ENCODE data around the gene ICE2. TPM values are rescaled to one million over a fixed set of nuclear protein-coding genes. Genes with fewer than 3 reads are reported as not detected.

Gene ICE2
- total and polyA plus RNA-seq, 2 of the 8 experiments (the other 6 are each of a cell fraction or from before 2014, with no cell fraction given), result 40.0 to 87.3 TPM

DNA sequence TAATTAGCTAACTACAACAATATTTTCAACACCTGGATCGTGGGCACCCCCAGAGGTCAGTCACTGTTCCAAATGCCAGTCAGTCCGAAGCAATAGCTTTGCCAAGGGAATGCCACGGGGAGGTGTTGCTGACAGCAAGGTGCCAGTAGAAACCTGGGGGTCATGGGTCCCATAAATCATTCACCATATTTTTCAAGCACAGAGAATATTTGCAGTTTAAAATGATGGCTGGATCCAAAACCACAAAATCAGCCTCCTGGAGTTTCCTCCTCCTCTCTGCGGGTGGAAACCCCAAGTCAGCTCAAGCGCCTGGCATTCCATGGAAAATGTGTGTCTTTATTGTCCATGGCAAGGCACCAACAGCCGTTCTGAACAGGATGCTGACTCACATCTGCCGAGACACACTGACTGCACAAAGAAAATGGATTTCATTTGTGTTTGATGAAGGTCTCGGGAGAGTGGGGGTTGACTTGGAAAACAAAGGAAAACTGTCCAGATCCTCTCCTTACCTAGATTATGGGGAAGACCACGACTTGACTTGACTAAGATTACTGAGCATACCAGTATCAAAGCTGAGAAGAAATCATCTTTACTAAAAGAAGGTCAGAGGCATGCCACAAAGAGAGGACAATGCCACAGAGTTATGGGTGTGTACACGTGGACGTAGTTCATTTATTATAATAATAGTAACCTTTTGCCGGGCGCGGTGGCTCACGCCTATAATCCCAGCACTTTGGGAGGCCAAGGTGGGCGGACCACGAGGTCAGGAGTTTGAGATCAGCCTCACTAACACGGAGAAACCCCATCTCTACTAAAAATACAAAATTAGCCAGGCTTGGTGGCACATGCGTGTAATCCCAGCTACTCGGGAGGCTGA, 107.5 kb downstream of the ICE2 start (continued):
- TF ChIP-seq, protein P1, sequence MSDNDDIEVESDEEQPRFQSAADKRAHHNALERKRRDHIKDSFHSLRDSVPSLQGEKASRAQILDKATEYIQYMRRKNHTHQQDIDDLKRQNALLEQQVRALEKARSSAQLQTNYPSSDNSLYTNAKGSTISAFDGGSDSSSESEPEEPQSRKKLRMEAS (IDR thresholded peaks at IDR 0.05), result no peak
- TF ChIP-seq SUZ12 (IDR thresholded peaks at IDR 0.05; ENCODE audit: low read length) (no peak), SIX5 (IDR thresholded peaks at IDR 0.05; ENCODE audit: low read depth, low read length) (no peak), KDM4A (IDR thresholded peaks at IDR 0.05; ENCODE audit: low read depth, low read length, severe bottlenecking) (no peak), NANOG (IDR thresholded peaks at IDR 0.05; ENCODE audit: insufficient read depth, low read depth, low read length, poor library complexity, severe bottlenecking) (no peak), CTBP2 (IDR thresholded peaks at IDR 0.05; ENCODE audit: borderline replicate concordance, insufficient read depth, insufficient read length, low read length) (no peak), HDAC6 (IDR thresholded peaks at IDR 0.05; ENCODE audit: low read depth, low read length) (no peak)

Data from H1 (cell line).